ENCODE data around the gene MEX3D.

GRCh38 chr19:1556390-1557070 is 11.6 kb downstream of the MEX3D start:
- TF ChIP-seq CTCF (optimal IDR thresholded peaks at IDR 0.05 in 1 of 3, IDR thresholded peaks at IDR 0.05 in 1 of 3, conservative IDR thresholded peaks at IDR 0.05 in 1 of 3; ENCODE audit: extremely low read depth in 1 of 3, insufficient read depth in 2 of 3, low read length in 3 of 3) (no peak), EZH2 (IDR thresholded peaks at IDR 0.05; ENCODE audit: low read length) (no peak)

Data from keratinocyte (primary cell).